HG02678 (cell line): Measurements from ENCODE around the gene SKOR1.

Experiments
- ATAC-seq: cut with Tn5 transposase; IDR thresholded peaks from one replicate; pipeline ENCODE4 v1.9.1; 2021; ENCODE audit warnings: mild to moderate bottlenecking, moderate library complexity; ENCODE audit not compliant: unreplicated experiment

SKOR1 gene

GRCh38 chr15:67845974-67846373 lies 20.7 kb downstream of the SKOR1 start:
- no peak for ATAC-seq

DNA sequence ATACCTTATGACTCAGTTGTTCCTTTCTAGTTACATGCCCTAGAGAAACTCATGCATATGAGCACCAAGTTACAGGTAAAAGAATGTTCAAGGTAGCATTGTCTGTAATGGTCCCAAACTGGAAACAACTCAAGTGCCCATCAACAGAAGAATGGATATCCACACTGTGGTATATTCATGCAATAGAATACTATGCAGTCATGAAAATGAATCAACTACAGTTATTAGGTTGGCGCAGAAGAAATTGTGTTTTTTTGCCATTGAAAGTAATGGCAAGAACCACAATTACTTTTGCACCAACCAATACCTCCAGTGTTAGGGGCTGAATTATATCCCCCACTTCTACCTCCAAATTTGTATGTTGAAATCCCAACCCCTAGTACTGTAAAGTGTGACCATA lies 24.2 kb downstream of the SKOR1 start:
- ATAC-seq: no peak

DNA sequence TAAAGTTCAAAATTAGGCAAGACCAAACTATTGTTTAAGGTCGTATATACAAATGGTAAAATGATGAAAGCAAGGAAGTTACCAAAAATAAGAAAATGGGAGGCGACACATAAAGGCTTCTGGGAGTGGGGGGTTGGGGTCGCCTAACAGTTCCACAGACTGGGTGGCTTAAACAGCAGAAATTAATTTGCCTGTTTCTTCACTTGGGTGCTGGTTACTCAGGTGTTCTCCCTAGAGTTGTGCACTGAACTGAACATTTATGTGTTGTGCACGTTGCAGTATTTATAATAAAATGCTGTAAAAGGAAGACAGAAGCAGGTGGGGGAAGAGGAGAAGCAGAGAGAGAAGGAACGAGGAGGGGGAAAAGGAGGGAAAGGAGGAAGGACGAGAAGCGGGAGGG lies 25.0 kb downstream of the SKOR1 start:
- ATAC-seq: no peak

- ATAC-seq: no peak
Observed at GRCh38 chr15:67850994-67851571, 25.8 kb downstream of the SKOR1 start.

DNA sequence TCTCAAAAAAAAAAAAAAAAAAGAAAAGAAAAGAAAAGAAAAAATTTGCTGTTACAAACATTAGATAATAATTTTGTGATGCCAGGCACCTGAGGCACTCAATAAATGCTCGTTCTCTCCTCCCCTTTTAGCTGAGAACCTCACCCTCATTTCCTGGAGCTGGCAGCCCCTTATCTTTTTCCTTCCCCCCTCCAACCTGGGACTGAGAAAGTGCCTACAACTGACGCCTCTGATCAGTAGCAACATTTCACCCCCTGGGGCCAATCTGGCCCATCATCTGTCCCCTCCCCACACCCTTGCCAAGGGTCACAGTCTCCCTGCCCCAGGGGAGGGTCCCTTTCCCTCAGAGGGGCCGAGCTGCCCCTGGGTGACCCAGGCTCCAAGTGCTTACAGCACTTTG lies 27.1 kb downstream of the SKOR1 start:
- ATAC-seq: no peak

DNA sequence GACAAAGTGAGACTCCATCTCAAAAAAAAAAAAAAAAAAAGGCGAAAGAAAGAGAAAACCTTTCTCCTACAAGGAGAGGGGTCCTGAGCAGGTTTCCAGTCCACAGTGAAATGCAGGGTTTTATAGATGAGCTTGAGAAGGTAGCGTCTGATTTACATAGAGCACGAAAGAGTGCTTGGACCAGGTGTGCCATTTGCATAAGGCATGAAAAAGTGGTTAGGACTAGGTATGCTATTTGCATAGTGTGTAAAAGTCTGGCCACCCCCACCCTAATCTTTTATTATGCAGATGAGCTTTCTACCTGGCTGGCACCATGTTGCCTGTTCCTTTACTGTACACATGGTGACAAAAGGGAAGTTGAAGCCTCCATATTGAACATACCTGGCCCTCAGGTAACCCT lies 28.1 kb downstream of the SKOR1 start:
- ATAC-seq: no peak

- ATAC-seq: no peak
Observed at GRCh38 chr15:67854358-67854757, 29.0 kb downstream of the SKOR1 start.

GRCh38 chr15:67855842-67856241 lies 30.5 kb downstream of the SKOR1 start:
- no peak for ATAC-seq

GRCh38 chr15:67857220-67857619 lies 31.9 kb downstream of the SKOR1 start:
- ATAC-seq: no peak

GRCh38 chr15:67859331-67859946 lies 34.1 kb downstream of the SKOR1 start:
- ATAC-seq: no peak

GRCh38 chr15:67861983-67862382 lies 36.7 kb downstream of the SKOR1 start:
- no peak for ATAC-seq

GRCh38 chr15:67862750-67863441 lies 37.6 kb downstream of the SKOR1 start:
- no peak for ATAC-seq

DNA sequence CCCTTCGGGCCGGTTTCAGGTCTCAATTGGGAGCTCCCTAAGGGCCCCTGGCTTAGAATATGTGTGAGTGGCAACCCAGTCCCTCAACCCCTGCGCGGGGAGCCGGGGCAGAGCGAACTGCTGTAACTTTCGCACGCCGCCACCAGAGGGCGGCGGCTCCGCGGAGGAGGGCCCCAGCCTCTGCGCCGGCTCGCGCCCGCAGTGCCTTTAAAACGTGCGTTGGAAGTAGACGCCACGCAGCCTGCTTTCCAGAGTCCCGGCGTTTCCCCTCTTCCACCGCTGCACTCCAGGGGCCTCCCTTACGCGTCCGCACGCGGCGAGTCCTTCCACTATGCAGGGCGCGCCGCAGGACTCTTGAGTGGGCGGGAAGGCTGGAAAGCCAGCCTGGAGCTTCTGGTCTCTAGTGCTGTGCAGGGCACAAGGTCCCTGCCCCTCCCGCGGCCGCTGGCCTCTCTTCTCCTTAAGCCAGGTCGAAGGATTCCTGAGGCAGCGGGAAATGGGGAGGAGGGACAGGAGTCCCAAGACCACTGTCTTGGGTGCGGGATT lies 38.2 kb downstream of the SKOR1 start:
- peak; percentile 80 for ATAC-seq

GRCh38 chr15:67865331-67865730 lies 40.0 kb downstream of the SKOR1 start:
- ATAC-seq: no peak

DNA sequence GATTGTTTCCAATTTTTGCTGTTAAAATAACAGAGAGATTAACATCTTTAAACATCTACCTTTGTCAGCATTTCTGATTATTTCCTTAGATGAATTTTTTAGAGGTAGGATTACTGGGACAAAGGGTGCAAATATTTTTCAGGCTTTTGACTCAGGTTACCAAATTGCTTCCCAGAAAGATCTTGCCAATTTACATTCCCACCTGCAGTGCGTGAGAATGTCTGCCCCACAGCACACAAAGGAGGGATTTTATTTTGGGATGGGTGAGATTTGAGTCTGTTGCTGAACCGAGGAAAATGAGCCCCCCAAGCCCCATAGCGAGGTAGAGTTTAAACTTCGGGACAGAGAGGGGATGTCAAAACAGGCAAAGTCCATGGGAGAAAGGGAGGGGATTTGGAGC lies 40.5 kb downstream of the SKOR1 start:
- ATAC-seq: no peak

DNA sequence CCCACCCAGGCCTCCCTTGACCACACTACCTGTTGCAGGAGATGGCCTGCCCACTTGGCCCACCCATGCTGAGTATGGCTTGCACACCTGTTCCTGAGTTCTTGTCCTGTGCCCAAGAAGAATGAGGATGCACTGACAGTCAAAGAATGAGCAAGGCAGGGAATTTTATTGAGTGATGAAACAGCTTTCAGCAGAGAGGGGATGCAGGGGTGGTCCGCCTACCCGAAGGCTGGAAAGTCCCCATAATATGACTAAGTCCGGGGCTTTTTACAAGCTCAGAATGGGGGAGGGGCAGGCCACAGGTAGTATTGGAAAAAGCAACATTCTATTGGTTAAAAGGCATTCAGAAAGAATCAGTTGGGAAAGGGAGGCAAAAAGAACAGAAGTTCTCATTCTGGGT lies 44.4 kb downstream of the SKOR1 start:
- ATAC-seq: no peak

- no peak for ATAC-seq
Observed at GRCh38 chr15:67870868-67871408, 45.6 kb downstream of the SKOR1 start.

GRCh38 chr15:67873777-67874176 lies 48.5 kb downstream of the SKOR1 start:
- ATAC-seq: no peak

GRCh38 chr15:67878712-67879206 lies 53.5 kb downstream of the SKOR1 start:
- ATAC-seq: no peak

GRCh38 chr15:67879440-67880129 lies 54.3 kb downstream of the SKOR1 start:
- no peak for ATAC-seq

- no peak for ATAC-seq
Observed at GRCh38 chr15:67880651-67881182, 55.4 kb downstream of the SKOR1 start.
